ENCODE data around the gene ATAD3B. TPM values are rescaled to one million over a fixed set of nuclear protein-coding genes. Genes with fewer than 3 reads are reported as not detected.

The ATAD3B gene
- total RNA-seq, result 14.2 TPM

DNA sequence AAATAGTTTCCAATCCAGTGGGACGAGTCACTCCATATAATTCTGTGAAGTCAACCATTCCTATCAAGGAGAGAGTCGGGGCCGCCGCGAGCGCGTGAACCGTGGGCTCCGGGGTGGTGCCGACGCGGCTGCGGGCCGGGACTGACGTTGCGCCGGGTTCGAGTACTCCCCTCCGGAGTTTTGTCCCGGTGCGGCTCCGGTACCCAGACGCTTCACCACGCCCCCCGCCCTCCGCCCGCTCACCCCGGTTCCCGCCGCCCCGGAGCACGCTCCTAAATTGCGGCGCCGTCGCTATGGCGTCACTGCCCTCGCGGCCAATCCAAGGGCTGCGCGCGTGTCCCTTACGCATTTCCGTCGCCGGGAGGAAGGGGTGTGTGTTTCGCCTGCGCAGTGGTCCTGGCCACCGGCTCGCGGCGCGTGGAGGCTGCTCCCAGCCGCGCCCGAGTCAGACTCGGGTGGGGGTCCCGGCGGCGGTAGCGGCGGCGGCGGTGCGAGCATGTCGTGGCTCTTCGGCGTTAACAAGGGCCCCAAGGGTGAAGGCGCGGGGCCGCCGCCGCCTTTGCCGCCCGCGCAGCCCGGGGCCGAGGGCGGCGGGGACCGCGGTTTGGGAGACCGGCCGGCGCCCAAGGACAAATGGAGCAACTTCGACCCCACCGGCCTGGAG, at the start of gene ATAD3B:
Gene ATAD3B, plus strand, starts transcription at position 377 of the 664 bp plus-strand sequence. Its CDS starts 120 bp downstream, at position 497.
- Histone ChIP-seq H3K4me3 (peak within 1 kb of the TSS; percentile 73 to 81), H3K27me3 (no peaks in the 10 kb centered on the region), H3K27ac (peak within 1 kb of the TSS; percentile 72 to 77), H3K9me3 (no peaks in the 10 kb centered on the region), H3K4me1 (peaks cover 0 to 22% of the 10 kb centered on the region in 2 donors), H3K36me3 (no peaks in the 10 kb centered on the region)
- TF ChIP-seq, protein P1, sequence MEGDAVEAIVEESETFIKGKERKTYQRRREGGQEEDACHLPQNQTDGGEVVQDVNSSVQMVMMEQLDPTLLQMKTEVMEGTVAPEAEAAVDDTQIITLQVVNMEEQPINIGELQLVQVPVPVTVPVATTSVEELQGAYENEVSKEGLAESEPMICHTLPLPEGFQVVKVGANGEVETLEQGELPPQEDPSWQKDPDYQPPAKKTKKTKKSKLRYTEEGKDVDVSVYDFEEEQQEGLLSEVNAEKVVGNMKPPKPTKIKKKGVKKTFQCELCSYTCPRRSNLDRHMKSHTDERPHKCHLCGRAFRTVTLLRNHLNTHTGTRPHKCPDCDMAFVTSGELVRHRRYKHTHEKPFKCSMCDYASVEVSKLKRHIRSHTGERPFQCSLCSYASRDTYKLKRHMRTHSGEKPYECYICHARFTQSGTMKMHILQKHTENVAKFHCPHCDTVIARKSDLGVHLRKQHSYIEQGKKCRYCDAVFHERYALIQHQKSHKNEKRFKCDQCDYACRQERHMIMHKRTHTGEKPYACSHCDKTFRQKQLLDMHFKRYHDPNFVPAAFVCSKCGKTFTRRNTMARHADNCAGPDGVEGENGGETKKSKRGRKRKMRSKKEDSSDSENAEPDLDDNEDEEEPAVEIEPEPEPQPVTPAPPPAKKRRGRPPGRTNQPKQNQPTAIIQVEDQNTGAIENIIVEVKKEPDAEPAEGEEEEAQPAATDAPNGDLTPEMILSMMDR (IDR thresholded peaks at IDR 0.05), result no peak
- intact Hi-C loops (cut with DNase I), result loop anchor here (1.0 to 2.0 kb wide), 3 partner anchors 40 to 103 kb away; partner anchors contain the start of genes MRPL20 and SSU72
- DNase-seq (ENCODE audit: low spot score in 2 of 2), result peak; percentile 67 to 96

DNA sequence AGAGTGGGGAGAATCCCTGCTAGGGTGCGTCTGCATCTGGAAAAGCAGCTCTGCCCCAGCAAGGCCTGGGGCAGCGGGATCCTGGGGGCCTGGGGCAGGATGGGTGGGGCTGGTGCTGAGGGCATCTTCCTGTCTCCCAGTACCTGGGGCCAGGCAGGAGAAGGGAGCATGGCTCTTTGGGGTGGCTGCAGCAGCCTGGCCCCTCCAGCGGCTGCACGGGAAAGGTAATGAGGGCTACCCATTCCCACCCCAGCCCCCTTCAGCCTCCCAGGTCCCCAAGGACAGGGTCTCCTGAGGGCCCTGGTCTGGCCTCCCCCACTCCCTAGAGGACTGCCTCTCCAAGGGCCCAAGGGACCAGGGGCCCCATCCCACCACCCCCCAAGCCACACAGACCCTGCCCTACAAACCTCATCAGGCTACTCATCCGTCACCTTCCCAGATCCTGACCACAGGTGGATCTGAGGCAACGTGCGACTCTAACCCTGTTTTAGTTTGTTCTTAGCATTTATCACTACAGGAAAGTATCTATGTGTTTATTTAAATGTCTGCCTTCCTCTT, 49.6 kb upstream of the ATAD3B start:
- no peak overlapping the region for H3K4me3 ChIP-seq
- H3K4me1 ChIP-seq, result no peaks in the 10 kb centered on the region
- no peak for DNase-seq (ENCODE audit: low spot score in 2 of 2)
- intact Hi-C loops (cut with DNase I), result no loop called here
- no peak overlapping the region for H3K27ac ChIP-seq
- TF ChIP-seq, protein P1 (IDR thresholded peaks at IDR 0.05), result no peak
- H3K9me3 ChIP-seq, result no peaks in the 10 kb centered on the region
- H3K27me3 ChIP-seq, result no peaks in the 10 kb centered on the region
- H3K36me3 ChIP-seq, result no peaks in the 10 kb centered on the region

GRCh38 chr1:1422465-1423244, 48.9 kb upstream of the ATAD3B start:
- Histone ChIP-seq H3K4me1 (peaks cover 0 to 2% of the 10 kb centered on the region in 2 donors), H3K27me3 (no peaks in the 10 kb centered on the region), H3K4me3 (no peak overlapping the region), H3K27ac (no peak overlapping the region), H3K36me3 (no peaks in the 10 kb centered on the region), H3K9me3 (no peaks in the 10 kb centered on the region)
- TF ChIP-seq, protein P1 (IDR thresholded peaks at IDR 0.05), result no peak
- intact Hi-C loops (cut with DNase I), result no loop called here
- peak in 1 of 2 donors; percentile 58 for DNase-seq (ENCODE audit: low spot score in 2 of 2)

DNA sequence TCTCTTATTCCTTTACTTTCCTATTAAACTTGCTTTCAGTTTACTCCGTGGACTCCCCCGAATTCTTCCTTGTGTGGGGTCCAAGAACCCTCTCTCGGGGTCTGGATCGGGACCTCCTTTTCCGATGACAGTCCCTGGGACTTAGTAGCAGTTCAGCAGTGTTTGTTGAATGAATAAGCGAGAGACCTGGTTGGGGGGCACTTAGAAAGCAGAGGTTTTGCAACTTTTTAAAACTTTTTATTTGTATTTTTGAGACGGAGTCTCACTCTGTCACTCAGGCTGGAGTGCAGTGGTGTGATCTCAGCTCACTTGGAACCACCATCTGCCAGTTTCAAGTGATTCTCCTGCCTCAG, 48.3 kb upstream of the ATAD3B start:
- no peak for DNase-seq (ENCODE audit: low spot score in 2 of 2)
- H3K36me3 ChIP-seq, result no peaks in the 10 kb centered on the region
- no peak overlapping the region for H3K4me3 ChIP-seq
- no peaks in the 10 kb centered on the region for H3K9me3 ChIP-seq
- peaks cover 0 to 2% of the 10 kb centered on the region in 2 donors for H3K4me1 ChIP-seq
- no peaks in the 10 kb centered on the region for H3K27me3 ChIP-seq
- intact Hi-C loops (cut with DNase I), result no loop called here
- H3K27ac ChIP-seq, result no peak overlapping the region
- TF ChIP-seq, protein P1 (IDR thresholded peaks at IDR 0.05), result no peak

GRCh38 chr1:1424707-1425106, 46.9 kb upstream of the ATAD3B start:
- intact Hi-C loops (cut with DNase I), result no loop called here
- Histone ChIP-seq H3K27me3 (no peaks in the 10 kb centered on the region), H3K27ac (no peak overlapping the region), H3K4me1 (peaks cover 0 to 2% of the 10 kb centered on the region in 2 donors), H3K9me3 (no peaks in the 10 kb centered on the region), H3K36me3 (no peaks in the 10 kb centered on the region), H3K4me3 (no peak overlapping the region)
- TF ChIP-seq, protein P1 (IDR thresholded peaks at IDR 0.05), result no peak
- DNase-seq (ENCODE audit: low spot score in 2 of 2), result no peak
